ENCODE data around the gene STAC2.

DNA sequence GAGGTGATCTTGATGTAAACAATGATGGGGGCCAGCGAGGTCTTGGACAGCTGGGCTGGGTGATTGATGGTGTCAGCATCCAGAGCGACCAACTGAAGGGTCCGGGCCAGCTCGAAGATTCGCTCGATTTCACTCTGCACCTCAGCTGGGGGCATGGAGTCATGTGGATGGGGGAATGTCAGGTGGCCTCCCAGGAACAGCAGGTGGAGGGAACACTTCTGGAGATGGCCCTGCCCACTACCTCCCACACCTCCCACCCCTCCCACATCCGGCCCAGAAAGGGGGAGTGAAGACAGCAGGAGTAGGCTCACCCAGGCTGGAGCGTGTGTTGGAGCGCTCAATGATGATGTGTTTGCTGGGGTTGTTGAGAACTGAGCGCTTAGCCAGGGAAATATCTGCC is 42.0 kb downstream of the STAC2 start:
- TF ChIP-seq, protein P1, sequence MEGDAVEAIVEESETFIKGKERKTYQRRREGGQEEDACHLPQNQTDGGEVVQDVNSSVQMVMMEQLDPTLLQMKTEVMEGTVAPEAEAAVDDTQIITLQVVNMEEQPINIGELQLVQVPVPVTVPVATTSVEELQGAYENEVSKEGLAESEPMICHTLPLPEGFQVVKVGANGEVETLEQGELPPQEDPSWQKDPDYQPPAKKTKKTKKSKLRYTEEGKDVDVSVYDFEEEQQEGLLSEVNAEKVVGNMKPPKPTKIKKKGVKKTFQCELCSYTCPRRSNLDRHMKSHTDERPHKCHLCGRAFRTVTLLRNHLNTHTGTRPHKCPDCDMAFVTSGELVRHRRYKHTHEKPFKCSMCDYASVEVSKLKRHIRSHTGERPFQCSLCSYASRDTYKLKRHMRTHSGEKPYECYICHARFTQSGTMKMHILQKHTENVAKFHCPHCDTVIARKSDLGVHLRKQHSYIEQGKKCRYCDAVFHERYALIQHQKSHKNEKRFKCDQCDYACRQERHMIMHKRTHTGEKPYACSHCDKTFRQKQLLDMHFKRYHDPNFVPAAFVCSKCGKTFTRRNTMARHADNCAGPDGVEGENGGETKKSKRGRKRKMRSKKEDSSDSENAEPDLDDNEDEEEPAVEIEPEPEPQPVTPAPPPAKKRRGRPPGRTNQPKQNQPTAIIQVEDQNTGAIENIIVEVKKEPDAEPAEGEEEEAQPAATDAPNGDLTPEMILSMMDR (conservative IDR thresholded peaks at IDR 0.05; ENCODE audit: low read length), result no peak
- TF ChIP-seq EZH2phosphoT487 (IDR thresholded peaks at IDR 0.05; ENCODE audit: borderline replicate concordance, low read depth, low read length), result no peak

Measured in OCI-LY7 (cell line).